LNCAP (cell line): Measurements from ENCODE around the gene RAB40B.

ENCODE experiments used
- TF ChIP-seq, protein P1 (sequence below): fragments of 450-650 bp; IDR thresholded peaks from 2 replicates; pipeline ENCODE4 v1.5.1; 2017; ENCODE audit warnings: mild to moderate bottlenecking

The RAB40B gene

GRCh38 chr17:82650723-82651122, 47.8 kb downstream of the RAB40B start:
- TF ChIP-seq, protein P1, sequence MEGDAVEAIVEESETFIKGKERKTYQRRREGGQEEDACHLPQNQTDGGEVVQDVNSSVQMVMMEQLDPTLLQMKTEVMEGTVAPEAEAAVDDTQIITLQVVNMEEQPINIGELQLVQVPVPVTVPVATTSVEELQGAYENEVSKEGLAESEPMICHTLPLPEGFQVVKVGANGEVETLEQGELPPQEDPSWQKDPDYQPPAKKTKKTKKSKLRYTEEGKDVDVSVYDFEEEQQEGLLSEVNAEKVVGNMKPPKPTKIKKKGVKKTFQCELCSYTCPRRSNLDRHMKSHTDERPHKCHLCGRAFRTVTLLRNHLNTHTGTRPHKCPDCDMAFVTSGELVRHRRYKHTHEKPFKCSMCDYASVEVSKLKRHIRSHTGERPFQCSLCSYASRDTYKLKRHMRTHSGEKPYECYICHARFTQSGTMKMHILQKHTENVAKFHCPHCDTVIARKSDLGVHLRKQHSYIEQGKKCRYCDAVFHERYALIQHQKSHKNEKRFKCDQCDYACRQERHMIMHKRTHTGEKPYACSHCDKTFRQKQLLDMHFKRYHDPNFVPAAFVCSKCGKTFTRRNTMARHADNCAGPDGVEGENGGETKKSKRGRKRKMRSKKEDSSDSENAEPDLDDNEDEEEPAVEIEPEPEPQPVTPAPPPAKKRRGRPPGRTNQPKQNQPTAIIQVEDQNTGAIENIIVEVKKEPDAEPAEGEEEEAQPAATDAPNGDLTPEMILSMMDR: no peak

DNA sequence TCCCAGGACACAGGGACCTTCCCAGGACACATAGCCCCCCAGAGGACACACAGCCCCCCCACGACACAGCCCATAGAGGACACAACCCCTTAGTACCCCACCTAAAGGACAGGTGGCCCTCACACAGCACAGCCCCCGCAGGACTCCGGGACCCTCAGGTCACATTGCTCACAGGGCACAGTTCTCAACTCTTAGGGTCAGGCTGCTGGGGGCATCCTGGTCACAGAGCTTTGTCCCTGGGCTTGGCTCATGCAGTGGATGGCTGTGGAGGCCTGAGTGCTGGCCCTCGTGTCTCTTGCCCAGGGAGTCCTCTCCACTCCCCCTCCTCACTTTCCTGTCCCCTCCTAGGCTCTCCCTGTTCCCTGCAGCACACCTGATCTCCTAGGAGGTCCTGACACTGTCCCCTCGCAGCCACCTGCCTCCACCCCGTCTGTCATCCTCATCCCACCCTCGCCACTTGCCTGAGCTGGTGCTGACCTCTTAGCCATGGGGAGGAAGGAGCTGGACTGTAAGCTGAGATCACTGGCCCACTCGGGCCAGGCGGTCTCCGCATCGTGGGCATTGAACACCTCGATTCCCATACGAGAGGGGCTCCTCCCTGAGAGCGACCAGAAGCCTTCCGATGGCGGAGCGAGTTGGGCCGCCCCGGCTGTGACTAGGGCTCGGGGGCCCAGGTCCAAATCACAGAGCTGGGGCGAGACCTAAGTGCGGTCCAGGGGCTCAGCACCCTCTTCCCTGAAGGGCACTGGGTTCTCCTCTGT, 48.8 kb downstream of the RAB40B start:
- TF ChIP-seq, protein P1: no peak

DNA sequence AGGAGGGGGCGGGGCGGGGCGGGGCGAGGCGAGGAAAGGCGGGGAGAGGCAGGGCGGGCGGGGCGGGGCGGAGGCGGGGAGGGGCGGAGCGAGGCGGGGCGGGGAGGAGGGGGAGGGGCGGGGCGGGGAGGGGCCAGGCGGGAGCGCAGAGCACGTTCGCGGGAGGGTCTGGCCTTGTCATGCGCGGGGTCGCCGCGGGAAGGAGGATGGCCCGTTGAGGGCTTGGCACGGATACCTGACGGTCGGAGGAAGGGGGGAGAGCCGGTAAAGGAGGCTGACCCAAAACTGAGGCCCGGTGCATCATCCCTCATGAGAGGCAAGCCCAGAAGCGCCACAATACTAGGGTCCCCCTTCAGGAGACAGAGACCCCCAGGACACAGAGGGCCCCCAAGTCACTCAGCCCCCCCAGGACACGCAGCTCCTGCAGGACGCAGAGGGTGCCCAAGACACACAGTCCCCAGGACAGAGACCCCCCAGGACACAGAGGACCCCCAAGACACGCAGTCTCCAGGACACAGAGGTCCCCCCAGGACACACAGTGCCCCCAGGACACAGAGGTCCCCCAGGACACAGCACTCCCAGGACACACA, 49.7 kb downstream of the RAB40B start:
- TF ChIP-seq, protein P1: no peak

DNA sequence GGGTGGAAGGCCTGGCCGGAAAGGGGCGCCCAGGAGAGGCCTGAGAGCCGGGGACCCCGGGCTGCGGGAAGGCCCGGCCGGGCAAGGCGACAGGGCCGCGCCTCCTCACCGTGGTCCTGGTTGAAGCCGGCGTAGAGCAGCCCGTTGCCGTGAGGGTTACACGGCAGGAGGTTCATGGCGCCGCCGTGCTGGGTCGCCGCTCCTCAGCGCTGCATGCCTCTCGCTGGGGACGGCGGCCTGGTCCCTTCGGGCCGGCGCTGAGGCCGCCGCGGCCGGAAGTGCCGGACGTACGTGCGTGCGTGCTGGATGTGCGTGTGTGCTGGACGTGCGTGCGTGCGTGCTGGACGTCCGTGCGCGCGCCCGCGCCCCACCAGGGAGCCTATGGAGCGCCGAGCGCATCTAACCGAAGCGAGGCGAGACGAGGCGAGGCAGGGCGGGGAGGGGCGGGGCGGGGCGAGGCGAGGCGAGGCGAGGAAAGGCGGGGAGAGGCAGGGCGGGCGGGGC, 50.3 kb downstream of the RAB40B start, which contains the start of gene WDR45B:
TSS of gene WDR45B (minus strand) at position 280 of the 504 bp plus-strand sequence. CDS start at position 176, 104 bp downstream.
- TF ChIP-seq, protein P1: no peak

GRCh38 chr17:82647593-82648164, 50.8 kb downstream of the RAB40B start:
- TF ChIP-seq, protein P1: no peak

GRCh38 chr17:82645516-82645915, 53.0 kb downstream of the RAB40B start:
- TF ChIP-seq, protein P1: no peak

DNA sequence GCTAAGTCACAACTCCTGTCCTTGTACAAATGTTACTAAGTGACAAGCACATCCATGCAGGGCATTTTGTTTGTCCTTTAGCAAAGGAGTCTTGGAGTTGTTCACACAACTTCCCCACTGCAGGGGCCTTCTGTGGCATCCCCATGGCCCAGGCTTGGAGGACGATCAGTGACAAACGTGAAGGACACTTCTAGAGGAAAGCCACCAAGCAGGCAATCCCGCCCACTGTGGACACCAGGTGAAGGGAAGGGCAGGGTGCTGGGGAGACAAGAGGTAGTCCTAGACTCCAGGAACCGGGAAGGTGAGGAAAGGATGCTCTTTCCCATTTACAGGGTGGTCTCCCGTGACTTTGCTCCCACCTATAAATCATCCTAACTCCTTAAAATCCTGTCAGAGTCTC, 54.4 kb downstream of the RAB40B start:
- TF ChIP-seq, protein P1: no peak
